NCI-H69 (cell line): ENCODE measurements around the gene GMEB2.

Experiments used
- DNase-seq: peaks from one replicate; lab custom pipeline; 2025; lab: John Stamatoyannopoulos, UW

Gene GMEB2

DNA sequence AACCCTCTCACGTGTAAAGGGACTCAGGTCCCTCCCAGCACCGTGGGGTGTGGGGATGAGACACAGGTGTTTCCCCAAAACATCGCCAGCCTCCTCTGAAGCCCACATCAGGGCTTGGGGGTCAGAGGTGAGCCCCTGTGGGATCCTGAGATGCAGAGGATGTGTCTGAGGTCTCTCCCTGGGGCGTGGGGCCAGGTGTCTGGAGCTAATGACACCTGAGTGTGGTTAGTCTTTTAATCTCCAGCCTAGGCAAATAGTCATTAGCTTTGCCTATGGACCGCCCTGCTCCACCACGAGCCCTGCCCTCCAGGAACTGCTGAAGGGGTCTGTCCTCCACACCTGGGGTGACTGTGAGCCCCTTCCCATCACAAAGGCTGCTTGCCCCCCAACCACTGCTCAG is 81.1 kb downstream of the GMEB2 start:
- DNase-seq, result peak; percentile 74

DNA sequence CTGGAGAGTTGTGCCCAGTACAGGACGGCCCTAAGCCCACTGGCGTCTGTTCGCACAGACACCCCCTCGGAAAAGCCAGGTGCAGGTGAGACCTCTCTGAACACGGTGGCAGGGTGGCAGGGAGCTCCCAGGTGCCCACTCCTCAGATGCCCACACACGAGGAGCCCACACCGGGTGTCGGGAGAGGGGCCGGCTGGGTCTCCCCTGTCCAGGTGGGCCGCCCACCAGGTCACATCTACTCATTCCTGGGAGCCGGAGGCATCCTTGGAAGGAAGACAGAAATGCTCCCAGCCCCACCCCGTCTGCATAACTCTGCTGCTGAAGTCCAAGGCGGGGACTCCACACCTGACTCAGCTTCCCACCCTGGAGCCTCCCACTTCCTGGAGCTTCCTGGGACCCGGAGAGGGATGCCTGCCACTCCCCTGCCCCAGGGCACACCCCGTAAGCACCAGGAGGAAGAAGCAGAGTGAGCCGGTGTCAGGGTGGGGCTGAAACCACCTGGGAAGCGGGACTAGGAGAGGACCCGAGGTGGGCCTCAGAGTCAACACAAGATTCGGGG is 81.9 kb downstream of the GMEB2 start:
- DNase-seq, result peak; percentile 59

DNA sequence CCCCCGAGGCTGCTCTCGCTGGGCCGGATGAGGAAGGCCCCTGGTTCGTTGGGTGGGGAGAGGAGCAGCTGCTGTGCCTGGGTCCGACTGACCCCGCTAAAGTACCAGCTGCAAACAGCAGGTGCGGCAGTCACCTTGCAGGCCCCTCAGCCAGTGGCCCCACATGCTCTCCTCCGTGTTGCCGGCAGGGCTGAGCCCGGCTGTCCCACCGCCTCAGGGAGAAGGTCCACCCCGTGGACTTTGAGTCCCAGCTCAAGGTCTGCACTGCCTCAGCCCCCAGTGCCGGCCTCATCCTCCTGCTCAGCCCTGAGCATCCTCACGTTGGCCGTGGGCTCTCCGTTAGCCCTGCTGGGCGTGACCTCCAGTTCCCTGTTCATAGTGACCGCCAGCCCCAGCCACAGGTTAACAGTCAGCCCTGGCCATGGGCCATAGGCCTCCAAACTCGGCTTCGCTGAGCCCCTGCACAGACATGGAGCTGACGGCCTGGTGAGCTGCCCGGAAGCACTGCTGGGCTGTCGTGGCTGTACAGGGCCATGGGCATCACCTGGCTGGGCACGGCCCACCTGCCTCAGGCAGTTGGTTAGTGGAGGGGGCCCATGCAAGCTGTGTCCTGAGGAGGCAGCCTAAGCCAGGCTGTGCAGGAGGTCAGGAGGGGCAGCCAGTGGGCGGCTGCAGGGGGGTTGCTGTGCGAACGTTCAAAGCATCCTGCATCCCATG is 82.5 kb downstream of the GMEB2 start:
- DNase-seq, result no peak

DNA sequence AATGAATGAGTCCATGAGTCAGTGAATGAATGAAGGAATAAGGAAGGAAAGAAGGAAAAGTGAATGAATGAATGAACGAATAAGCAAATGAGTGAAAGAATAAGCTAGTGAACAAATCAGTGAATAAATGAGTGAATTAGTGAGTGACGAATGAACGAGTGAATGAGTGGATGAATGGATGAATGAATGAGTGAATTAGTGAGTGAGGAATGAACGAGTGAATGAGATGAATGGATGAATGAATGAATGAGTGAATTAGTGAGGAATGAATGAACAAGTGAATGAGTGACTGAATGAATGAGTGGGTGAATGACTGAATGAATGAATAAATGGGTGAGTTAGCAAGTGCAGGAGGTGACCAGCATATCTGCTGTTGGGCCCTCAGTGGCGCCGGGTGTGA is 83.2 kb downstream of the GMEB2 start:
- DNase-seq, result no peak

DNA sequence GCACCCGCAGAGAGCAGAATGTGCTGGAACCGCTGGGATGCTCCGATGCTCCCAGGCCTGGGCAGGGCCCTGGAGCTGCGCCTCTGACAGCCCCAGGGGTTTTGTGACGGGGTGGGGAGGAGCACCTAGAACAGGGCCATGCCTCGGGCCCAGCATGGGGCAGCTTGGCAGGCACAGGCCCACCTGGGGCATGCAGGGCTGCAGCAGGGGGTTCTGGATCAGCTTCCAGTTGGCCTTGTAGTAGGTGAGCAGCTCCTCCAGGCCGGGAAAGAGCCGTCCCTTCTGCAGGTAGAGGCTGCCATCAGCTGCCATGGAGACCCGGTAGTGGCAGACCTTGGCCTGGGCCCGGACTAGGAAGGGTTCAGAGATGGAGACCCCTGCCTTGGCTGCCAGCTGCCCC is 83.8 kb downstream of the GMEB2 start:
- no peak for DNase-seq

DNA sequence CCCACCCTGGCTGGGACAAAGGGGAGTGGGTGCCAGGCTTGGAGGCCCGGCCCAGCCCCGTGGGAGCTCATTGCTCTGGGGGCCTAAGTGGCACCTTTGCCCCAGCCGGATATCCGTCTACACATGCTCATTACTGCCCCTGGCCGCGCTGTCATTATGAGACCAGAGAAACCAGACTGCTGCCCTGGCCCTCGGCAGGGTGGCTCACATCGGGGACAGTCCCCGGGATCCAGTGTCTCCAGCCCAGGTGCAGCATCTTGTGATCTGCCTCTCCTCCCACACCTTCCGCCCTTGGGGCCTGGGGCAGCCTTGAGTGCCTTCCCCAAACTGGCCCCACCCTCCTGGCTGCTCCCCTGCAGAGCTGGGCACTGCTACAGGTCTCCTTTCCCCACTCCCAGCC is 84.2 kb downstream of the GMEB2 start:
- DNase-seq, result no peak

DNA sequence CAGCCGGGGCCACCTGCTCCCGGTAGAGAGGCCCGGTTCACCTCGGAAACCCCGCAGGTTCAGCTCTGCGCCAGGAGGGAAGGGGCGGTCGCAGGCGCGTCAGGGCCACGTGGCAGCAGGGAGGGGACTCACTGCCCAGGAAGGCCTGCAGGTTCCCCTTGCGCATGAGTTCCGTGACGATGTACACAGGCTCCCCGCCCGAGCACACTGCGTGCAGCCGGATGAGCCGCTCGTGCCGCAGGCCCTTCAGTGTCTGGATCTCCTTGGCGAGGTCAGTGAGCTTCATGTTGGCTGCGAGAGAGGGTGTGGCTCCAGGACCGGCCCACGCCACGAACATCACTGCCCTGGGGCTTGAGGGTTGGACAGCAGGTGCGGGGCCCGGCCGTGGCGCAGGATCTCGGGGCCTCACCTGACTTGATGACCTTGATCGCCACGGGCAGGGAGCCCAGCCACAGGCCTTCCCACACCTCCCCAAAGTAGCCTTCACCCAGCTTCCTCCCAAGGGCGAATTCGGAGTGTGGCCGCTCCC is 84.8 kb downstream of the GMEB2 start:
- peak; percentile 87 for DNase-seq

DNA sequence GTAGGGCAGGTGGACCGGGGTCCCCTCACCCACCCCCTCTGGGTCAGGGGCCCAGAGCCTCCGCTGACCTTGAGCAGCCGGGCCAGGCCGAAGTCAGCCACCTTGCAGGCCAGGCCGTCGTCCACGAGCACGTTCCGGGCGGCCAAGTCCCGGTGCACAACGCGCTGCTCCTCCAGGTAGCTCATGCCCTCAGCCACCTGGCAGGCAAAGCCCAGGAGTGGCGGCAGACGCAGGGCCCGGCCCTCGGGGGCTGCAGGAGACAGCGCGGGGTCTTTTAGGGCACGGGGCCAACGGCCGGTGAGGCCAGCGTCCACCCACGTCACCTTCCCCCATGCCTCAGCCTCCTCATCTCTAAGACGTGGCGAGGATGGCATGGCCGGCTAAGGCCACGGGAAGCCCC is 85.5 kb downstream of the GMEB2 start:
- no peak for DNase-seq

DNA sequence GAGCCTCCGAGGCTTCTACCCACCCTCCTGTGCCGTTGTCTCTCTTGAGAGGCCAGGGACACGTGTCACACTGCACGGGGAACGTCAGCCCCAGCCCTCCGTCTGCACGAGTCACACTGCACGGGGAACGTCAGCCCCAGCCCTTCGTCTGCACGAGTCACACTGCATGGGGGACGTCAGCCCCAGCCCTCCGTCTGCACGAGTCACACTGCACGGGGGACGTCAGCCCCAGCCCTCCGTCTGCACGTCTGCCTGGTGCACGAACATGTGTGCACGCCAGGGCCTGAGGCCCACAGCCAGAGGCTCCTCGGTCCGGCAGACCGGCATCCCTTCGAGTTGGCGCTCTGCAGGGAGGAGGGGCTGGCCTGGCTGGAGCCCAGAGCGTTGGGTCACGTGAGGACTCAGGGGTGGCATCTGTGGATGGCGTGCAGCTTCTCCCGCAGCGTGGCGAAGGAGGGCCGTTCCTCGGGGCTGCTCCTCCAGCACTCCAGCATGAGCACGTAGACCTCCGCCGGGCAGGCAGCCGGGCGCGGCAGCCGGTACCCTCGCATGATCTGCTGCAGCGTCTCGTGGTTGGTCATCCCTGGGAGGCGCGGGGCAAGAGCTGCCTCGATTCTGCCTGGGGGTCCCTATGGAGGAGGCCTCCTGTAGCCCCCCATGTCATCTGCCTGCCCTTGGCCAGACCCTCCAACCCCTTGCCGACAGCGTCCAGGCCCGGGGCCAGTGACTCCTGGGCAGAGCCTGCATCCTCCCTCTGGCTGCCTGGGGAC is 86.3 kb downstream of the GMEB2 start:
- no peak for DNase-seq

DNA sequence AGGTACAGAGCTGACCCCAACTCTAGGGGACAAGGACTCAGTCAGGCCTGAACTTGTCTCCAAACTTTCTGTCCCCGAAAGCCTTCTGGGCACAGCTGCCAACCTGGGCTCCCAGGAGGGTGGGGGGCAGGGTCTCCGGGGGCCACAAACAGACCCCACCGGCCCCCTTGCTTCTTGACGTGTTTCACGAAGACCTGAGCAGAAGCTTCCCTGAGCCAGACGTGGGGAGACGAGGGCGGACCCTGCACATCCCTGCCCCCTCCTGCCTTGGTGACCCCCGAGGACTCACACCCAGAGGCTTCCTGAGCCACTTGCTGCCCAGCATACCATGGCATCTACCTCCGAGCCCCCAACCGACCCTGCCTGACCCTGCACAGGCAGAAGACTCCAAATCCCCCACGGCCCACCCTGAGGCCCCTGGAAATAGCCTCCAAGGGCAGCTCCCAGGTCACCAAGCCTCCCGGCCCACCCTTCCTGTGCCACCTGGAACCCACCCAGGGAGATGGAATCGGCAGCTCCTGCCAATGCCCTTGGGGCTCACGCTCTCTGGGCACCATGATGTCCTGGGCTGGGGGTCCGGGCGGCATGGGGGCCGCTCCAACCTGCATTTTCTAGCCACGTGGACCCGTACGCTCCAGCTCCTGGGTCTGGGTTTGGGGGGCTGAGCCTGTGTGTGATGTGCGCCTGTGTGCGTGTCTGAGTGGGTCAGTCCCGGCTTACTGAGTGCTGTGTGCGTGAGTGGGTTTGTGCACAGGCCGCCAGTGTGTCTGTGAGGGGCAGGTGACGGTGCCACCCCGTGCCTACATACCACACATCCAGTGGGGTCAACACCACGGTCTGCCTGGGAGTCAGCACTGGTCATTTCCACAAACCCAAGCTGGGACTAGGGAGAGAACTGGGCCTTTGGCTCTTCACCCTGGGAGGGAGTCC is 87.2 kb downstream of the GMEB2 start:
- DNase-seq, result no peak

DNA sequence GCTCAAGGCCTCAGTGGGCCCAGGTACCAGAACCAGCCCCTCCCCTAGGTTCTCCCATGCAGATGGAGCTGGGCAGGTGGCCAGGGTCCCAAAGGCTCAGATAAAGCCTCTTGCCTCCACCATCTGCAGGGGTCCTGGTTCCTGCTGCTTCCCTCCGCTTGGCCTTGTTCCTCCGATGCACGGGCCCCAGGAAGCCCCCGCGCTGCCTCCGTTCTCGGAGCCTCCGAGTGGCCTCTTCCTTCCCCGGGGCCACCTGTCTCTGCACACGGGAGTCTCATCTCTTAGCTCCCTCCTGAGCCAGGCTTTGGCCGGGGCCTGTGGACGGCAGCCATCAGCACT is 87.8 kb downstream of the GMEB2 start:
- no peak for DNase-seq

DNA sequence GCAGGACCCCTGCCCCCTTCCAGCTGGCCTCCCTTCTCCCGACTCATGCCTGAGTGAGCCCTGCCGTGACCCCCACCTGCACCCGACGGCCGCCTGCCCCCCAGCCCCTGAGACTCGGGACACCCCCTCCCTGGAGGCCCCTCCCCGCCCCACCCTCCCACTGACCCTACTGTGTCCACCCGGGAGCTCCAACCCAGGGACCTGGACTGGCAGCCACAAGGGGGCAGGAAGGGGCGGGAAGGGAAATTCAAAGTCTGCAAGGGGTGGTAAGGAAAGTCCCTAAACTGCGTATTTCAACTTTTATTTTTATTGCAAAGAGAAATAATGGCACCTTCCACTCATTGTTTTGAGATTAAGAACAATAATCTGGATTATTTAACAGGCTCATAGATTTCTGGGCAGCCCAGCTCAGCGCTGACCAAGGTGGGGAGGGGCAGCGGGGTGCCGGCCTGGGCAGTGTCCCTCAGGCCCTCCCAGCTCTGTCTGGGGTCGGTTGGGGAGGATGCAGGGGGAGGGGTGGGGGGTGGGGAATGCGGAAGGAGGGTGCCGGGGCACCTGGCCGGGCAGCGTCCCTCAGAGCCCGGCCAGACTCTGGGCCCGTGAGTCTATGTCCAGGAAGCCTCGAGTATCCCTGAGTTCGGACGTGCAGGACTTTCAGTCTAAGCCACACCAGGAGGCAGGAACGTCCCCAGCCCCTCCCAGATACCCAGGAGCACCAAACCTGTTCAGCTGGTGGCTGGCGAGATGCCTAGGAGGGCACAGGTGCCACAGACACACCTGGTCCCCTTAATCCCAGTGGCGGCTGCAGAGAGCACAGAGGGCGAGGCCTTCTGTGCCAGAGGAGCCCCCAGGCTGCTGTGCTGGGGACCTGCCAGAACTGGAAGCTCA is 88.5 kb downstream of the GMEB2 start:
- DNase-seq, result peak; percentile 82
